Sciatic nerve (tissue), 2 donors: ENCODE results near the gene INPP4A. TPM values are rescaled to one million over a fixed set of nuclear protein-coding genes. Genes with fewer than 3 reads are reported as not detected.
A peak's percentile ranks its signal among the peaks of the same experiment; 100 is the strongest.

Experiments
- ATAC-seq: fragments of 200-7000 bp; cut with Tn5 transposase; one replicate; pipeline ENCODE4 v1.9.1; 2020; ENCODE audit warnings: mild to moderate bottlenecking, moderate library complexity
- DNase-seq: peaks from one replicate; pipeline ENCODE4 v3.0.0-alpha.2; 2020; ENCODE audit warnings: low spot score
- intact Hi-C: fragments of 100-400 bp; cut with DNase I; formaldehyde crosslinking; loops from one replicate; pipeline ENCODE4 v1.14.2; 2022
- total RNA-seq: library from RNA; stranded (reverse); fragmentation: NEBNext Ultra II Directional; extraction: Animal tissue kit (Norgen Biotek cat#: 25700); gene quantifications from one replicate; pipeline ENCODE4 v1.2.1, GENCODE V29; 2021
- donor health status: DM: no; HTN: no; CAD: no.
- donor health status: DM: no; HTN: no; CAD: no.

Gene INPP4A
- total RNA-seq, 1 donor from 2014 or later: 29.8 TPM

- DNase-seq (no peak), ATAC-seq (no peak)
These were observed 40.7 kb downstream of the INPP4A start for GRCh38 chr2:98485453-98485755.

GRCh38 chr2:98486374-98486981 is 41.8 kb downstream of the INPP4A start:
- ATAC-seq: no peak
- DNase-seq: no peak
- intact Hi-C loops: no loop called here

More at GRCh38 chr2:98485453-98485755, 40.7 kb downstream of the INPP4A start:
- intact Hi-C loops: no loop called here

DNA sequence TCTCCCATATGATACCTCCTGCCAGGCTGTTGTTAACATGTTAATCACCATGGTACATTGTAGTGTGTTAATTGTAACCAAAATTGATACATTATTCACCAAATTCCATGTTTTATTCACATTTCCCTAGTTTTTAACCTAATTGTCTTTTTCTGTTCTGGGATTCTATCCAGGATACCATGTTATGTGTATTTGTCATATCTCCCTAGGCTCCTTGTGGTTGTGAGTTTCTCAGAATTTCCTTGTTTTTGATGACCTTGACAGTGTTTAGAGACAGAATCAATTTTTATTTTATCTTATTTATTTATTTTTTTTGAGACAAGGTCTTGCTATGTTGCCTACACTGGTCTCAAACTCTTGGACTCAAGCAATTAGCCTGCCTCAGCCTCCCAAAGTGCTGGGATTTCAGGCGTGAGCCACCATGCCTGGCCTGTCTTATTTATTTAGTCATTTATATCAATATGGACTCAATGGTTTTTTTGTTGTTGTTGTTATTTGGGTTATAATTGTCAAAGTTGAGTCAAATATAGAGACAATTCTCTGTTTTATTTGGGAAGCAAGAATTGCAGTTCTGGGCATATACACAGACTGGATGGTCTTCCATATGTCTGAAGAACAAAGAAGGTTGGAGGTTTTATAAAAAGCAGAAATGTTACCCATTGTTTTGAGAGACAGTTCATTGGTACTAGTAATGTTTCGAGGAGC is 42.6 kb downstream of the INPP4A start:
- ATAC-seq (no peak), DNase-seq (no peak)
- intact Hi-C loops: no loop called here

DNA sequence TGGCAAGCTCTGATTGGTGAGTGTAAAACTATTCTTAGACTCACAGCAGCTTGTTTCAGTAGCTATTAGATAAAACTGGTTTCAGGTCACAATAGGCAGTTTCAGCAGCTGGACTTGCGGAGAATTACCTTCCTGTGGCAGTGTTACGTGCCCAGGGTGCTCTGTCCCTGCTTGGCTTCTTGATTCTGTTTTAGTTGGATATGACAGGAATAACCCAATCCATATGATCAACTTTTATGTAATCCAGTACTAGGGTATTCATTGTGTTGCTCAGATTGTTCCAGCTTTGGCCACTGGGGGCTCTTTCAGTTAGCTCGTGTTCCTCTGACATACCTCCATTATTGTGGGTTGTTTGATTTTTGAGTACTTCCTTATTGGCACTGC is 43.1 kb downstream of the INPP4A start:
- DNase-seq (no peak), ATAC-seq (peak; percentile 16)
- intact Hi-C loops: no loop called here

- intact Hi-C loops: no loop called here
- DNase-seq (no peak), ATAC-seq (no peak)
These were observed 43.6 kb downstream of the INPP4A start for GRCh38 chr2:98488252-98488651.

- intact Hi-C loops: no loop called here
- no peak for ATAC-seq
These were observed 44.8 kb downstream of the INPP4A start for GRCh38 chr2:98489486-98489885.

GRCh38 chr2:98489971-98490962 is 45.6 kb downstream of the INPP4A start:
- intact Hi-C loops: no loop called here
- DNase-seq: no peak
- no peak for ATAC-seq

More at GRCh38 chr2:98489486-98489885, 44.8 kb downstream of the INPP4A start:
- DNase-seq: no peak

DNA sequence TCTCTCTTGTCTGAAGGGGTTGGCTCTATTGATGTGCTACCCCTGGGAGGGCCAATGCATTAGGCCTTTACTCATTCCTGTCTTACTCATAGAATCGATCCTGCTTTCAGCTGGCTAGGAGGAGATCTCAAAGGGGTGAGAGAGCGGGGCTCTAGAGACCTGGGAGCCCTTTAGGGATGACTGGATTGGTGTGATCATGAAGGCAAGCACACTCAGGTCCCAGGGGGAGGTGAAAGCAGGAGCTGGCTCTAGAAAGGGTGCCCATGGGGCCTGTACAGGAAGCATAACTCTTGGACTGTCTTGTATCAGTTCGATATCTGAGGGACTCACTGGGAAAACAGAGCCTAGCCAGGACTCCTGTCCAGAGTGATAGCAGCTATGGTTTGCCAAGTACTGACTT is 47.8 kb downstream of the INPP4A start:
- DNase-seq (no peak), ATAC-seq (no peak)
- intact Hi-C loops: no loop called here

GRCh38 chr2:98494699-98495098 is 50.0 kb downstream of the INPP4A start:
- ATAC-seq (no peak), DNase-seq (no peak)
- intact Hi-C loops: no loop called here

DNA sequence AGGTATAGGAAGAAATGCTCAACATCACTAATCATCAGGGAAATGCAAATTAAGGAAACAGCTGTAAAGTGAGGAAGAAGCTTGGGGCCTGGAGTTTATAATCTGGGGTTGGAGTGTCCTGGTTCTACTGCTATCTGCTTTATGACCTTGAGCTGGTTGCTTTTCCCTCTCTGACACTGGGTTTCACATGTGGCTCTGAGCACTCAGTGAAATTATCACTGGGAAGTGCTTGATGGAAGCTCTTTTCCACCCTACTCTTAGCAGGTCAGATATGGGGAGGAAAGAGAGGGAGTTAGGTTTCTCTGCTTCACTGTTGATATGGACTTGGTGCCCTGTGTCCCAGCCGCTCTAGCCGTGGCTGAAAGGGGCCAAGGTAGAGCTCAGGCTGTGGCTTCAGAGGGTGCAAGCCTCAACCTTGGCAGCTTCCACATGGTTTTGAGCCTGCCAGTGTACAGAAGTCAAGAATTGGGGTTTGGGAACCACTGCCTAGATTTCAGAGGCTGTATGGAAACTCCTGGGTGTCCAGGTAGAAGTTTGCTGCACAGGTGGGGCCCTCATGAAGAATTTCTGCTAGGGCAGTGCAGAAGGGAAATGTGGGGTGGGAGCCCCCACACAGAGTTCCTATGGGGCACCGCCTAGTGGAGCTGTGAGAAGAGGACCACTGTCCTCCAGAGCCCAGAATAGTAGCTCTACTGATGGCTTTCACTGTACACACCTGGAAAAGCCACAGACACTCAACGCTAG is 52.3 kb downstream of the INPP4A start:
- intact Hi-C loops: no loop called here
- ATAC-seq (no peak), DNase-seq (no peak)

DNA sequence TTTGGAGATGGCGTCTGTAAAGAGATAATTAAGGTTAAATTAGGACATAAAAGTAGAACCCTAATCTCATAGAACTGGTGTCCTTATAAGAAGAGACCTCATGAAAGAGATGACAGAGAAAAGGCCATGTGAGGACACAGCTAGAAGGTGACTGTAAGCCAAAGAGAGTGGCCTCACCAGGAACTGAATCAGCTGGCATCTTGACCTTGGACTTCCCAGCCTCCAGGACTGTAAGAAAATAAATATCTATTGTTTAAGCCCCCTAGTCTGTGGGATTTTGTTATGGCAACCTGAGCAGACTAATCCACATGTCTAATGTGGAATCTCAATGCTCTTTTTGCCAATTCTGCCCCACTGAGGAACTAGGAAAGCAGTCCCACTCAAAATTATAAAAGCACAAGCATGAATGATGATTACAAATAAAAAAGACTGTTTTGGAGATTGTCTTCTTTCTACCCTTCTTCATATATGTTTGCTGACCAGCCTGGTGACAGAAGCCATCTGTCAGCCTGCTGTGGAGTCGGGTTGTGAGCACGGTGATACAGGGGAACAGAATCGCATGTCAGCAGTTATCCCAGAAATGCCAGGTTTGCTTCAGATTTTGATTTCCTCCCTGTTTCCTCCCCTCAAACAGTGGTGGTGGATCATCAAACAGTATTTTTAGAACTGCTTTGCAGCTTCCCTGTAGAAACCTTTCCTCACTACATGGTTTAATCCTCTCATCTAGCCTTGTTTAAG is 54.2 kb downstream of the INPP4A start:
- ATAC-seq: no peak
- DNase-seq: no peak
- intact Hi-C loops: no loop called here

DNA sequence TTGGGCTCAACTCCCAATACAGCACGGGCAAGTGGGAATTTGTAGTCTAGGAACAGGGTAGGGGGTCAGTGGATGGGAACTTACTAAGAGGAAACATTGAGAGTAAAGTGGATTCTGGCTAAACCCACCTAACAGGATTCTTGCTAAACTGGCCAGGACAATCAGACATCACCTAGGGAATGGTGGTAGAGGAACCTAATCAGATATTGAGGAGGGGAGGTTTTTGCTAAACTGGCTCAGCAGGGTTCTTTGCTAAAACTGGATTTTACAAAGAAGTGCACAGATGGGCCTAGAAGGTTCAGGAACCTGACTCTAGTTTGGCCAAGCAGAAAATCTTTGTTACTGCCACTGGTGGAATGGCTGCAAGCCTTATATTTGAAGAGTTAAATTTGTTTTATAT is 55.9 kb downstream of the INPP4A start:
- ATAC-seq (no peak), DNase-seq (no peak)
- intact Hi-C loops: no loop called here

- DNase-seq: no peak
- intact Hi-C loops: no loop called here
- no peak for ATAC-seq
These were observed 56.6 kb downstream of the INPP4A start for GRCh38 chr2:98501223-98501622.

DNA sequence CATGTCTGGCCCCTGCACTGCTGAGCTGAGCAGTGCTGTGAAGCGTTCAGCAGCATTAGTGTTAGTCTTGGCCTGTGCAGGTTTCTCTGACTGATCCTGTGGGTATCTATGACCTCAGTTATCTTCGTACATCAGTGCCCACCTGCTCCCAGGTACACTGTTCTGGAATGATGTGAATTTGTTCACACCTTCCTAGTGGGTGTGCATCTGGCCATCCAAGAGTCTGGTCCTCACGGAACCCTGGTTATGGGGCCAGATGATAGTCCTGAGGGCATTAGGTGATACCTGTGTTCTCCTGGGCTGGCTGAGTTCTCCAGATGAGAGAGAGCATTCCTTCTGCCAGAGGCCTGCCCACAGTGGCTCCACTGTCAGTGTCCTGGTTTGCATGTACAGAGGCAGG is 57.2 kb downstream of the INPP4A start:
- ATAC-seq: no peak
- no peak for DNase-seq
- intact Hi-C loops: no loop called here

GRCh38 chr2:98502556-98503335 is 58.1 kb downstream of the INPP4A start:
- DNase-seq: no peak
- intact Hi-C loops: no loop called here
- ATAC-seq: no peak

- intact Hi-C loops: no loop called here
- ATAC-seq (no peak), DNase-seq (no peak)
These were observed 58.9 kb downstream of the INPP4A start for GRCh38 chr2:98503481-98504105.

GRCh38 chr2:98504381-98505109 is 59.9 kb downstream of the INPP4A start:
- DNase-seq (no peak), ATAC-seq (peak; percentile 25)
- intact Hi-C loops: no loop called here
